Central memory CD8-positive, alpha-beta T cell (primary cell): ENCODE data around the gene CD33.

Experiments
- ATAC-seq: fragments of 150-1000 bp; cut with Tn5 transposase; replicated peaks from 2 replicates; pipeline ENCODE4 v1.10.0; 2022; ENCODE audit warnings: mild to moderate bottlenecking, moderate FRiP score, moderate number of reproducible peaks; ENCODE audit not compliant: poor library complexity, severe bottlenecking; ENCODE audit errors: extremely low read depth
- DNase-seq, 2 donors: peaks; one replicate each; pipeline ENCODE4 v3.0.0; 2021; ENCODE audit warnings: low spot score in 2 of 2
- H3K27ac Mint-ChIP-seq: one replicate; pipeline ENCODE4 v1.8.0; 2022; ENCODE audit warnings: low read depth, mild to moderate bottlenecking, moderate library complexity, mixed read lengths
- H3K27me3 Mint-ChIP-seq: one replicate; pipeline ENCODE4 v1.8.0; 2022; ENCODE audit warnings: mixed read lengths
- H3K36me3 Mint-ChIP-seq: one replicate; pipeline ENCODE4 v1.8.0; 2022; ENCODE audit warnings: mild to moderate bottlenecking, moderate library complexity, mixed read lengths; ENCODE audit not compliant: insufficient read depth
- H3K4me1 Mint-ChIP-seq: one replicate; pipeline ENCODE4 v1.8.0; 2022; ENCODE audit warnings: mixed read lengths
- H3K4me3 Mint-ChIP-seq: one replicate; pipeline ENCODE4 v1.8.0; 2022; ENCODE audit warnings: mild to moderate bottlenecking, moderate library complexity, mixed read lengths
- H3K9me3 Mint-ChIP-seq: one replicate; pipeline ENCODE4 v1.8.0; 2022; ENCODE audit warnings: mixed read lengths

CD33 gene

DNA sequence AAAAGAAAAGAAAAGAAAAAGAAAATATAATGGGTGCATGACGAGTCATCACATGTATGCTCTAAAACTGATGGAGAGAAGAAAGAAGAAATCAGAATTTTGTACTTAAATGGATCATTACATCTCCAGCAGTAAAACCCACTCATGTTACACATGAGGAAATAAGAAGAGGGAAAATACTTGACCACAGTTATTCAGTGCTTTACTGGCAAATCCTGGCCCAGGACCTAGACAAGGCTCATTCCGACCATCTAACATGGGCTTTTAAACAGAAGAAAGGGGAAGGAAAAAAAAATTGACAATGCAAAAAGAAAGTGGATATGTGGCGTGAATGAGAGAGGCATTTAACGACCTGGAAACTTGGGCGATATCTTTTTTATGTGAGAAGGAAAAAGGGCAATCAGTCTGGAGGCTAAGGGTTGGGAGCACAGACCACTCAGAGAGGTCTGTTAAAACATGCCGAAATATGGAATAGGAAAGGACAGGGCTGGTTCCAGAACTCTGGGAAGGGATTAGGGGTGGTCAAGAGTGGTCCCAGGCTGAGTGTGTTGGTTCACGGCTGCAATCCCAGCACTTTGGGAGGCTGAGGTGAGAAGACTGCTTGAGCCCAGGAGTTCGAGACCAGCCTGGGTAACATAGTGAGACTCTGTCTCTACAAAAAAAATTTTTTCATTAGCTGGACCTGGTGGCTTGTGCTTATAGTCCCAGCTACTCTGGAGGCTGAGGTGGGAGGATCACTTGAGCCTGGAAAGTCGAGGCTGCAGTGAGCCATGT is 27.6 kb downstream of the CD33 start:
- Mint-ChIP-seq H3K4me1 (no peaks in the 10 kb centered on the region), H3K9me3 (no peaks in the 10 kb centered on the region), H3K36me3 (peaks cover 1% of the 10 kb centered on the region), H3K27me3 (peaks cover 6% of the 10 kb centered on the region), H3K4me3 (no peak overlapping the region), H3K27ac (no peak overlapping the region)
- ATAC-seq (no peak), DNase-seq (no peak)

GRCh38 chr19:51253088-51253806 is 28.4 kb downstream of the CD33 start:
- H3K36me3 Mint-ChIP-seq, result peaks cover 1% of the 10 kb centered on the region
- no peaks in the 10 kb centered on the region for H3K9me3 Mint-ChIP-seq
- H3K27ac Mint-ChIP-seq, result no peak overlapping the region
- no peak overlapping the region for H3K4me3 Mint-ChIP-seq
- H3K4me1 Mint-ChIP-seq, result peaks cover 1% of the 10 kb centered on the region
- no peak for DNase-seq
- peaks cover 13% of the 10 kb centered on the region for H3K27me3 Mint-ChIP-seq
- no peak for ATAC-seq

DNA sequence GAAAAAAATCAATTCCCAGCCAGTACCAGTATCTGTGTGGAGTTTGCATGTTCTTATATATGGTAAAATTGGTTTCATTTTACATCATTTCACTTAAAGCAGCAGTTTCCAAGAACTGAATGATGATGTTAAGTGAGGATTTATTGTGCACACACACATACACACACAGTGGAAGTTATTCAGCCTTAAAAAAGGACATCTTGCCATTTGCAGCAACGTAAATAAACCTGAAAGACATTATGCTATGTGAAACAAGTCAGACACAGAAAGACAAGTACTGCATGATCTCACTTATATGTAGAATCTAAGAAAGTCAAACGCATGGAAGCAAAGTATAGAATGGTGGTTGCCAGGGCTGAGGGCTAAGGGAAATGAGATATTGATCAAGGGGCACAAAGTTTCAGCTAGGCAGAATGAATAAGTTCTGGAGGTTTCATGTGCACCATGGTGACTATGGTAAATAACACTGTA is 31.3 kb downstream of the CD33 start:
- no peak for ATAC-seq

GRCh38 chr19:51257471-51257870 is 32.6 kb downstream of the CD33 start:
- Mint-ChIP-seq H3K27ac (no peak overlapping the region), H3K9me3 (no peaks in the 10 kb centered on the region), H3K4me3 (no peak overlapping the region), H3K36me3 (peaks cover 1% of the 10 kb centered on the region), H3K27me3 (peaks cover 43% of the 10 kb centered on the region), H3K4me1 (peaks cover 5% of the 10 kb centered on the region)
- DNase-seq (no peak), ATAC-seq (no peak)

More for the DNA sequence above, 31.3 kb downstream of the CD33 start:
- H3K4me3 Mint-ChIP-seq, result no peak overlapping the region
- H3K4me1 Mint-ChIP-seq, result peaks cover 5% of the 10 kb centered on the region
- DNase-seq, result no peak
- peaks cover 1% of the 10 kb centered on the region for H3K36me3 Mint-ChIP-seq
- H3K9me3 Mint-ChIP-seq, result no peaks in the 10 kb centered on the region
- H3K27ac Mint-ChIP-seq, result no peak overlapping the region
- peaks cover 31% of the 10 kb centered on the region for H3K27me3 Mint-ChIP-seq

DNA sequence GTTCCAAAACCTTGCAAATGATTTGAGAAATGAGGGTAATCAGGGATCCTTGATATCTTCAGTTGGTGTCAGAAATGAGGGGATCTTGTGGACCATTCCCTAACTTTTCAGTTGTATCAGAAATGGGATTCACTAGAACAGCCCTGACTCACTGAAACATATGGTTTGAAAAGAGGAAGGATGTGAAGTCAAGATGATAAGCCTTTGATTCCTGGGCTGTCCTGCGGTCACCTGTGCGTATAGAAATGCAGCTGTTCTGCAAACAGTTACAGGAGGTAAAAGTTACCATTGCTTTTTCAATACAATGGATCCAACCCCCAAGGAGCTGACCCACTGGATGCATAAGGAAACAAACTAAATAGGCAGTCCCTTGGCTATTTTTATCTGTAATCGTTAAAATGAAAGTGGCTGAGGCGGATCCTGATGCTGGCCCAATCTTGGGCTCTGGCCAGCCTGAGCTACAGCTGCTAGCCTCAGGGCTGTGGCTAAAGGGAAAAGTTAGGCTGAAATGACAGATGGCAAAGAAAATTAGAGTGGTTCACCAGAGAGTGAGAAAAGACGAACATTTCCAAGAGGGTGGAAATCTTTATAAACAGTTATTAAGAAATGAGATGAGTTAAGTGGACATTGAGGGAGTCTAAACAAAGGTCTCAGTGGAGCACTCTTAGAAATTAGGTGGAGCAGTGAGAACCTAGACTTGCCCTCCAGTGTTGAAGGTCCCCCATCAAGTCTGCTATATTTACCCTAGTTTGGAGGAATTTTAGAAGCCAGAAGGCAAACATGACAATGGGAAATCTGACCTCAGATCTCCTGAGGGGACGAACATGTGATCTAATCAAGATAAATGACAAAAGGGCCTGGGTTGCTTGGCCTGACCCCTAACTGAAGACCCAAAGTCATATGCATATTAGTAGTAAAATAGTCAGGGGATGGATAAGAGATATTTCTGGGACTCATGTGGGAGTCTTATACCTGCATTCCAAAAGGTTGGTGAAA is 33.6 kb downstream of the CD33 start:
- Mint-ChIP-seq H3K9me3 (no peaks in the 10 kb centered on the region), H3K36me3 (peaks cover 1% of the 10 kb centered on the region), H3K4me3 (no peak overlapping the region), H3K27ac (no peak overlapping the region), H3K4me1 (peaks cover 5% of the 10 kb centered on the region), H3K27me3 (peaks cover 46% of the 10 kb centered on the region)
- DNase-seq (no peak), ATAC-seq (no peak)

DNA sequence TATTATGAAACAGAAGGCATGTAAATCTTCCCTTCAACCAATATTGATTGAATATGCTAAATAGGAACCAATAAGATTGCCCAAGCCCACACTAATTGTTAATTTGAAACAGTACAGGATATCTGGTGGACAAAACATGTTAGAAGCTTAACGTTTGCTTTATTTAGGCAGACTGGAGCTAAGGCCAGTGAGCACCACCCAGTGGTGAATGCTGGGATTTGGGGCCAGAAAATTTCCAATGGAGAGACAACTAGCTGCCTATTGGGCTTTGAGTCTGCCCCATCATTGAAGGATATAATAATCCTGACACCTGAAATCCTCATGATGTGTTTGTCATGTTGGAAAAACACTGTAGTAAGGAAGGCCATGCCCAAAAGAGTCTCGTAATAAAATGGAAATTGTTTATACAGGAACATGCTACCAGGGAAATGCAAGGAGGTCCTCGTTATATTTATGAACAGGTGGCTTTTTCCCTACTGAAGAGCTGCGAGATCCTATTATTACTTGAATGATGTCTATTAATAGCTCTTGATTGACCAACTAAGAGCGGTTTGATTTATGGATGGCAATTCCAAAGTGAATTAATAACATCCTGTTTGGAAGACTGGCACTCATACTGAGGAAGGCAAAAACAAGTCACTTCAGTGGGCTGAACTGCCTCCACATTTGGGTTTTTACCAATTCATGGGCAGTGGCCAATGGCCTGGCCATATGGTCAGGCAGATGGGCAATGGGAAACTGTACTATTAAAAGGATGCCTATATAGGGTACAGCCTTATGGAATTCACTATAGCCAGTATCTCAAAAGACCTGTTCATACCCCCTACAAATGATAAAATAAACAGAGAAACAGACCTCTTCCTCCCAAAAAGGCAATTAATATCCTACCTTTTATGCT is 34.7 kb downstream of the CD33 start:
- Mint-ChIP-seq H3K27me3 (peaks cover 57% of the 10 kb centered on the region), H3K9me3 (no peaks in the 10 kb centered on the region), H3K4me1 (peaks cover 5% of the 10 kb centered on the region), H3K4me3 (no peak overlapping the region), H3K36me3 (peaks cover 1% of the 10 kb centered on the region), H3K27ac (no peak overlapping the region)
- ATAC-seq (no peak), DNase-seq (no peak)

GRCh38 chr19:51263808-51264207 is 38.9 kb downstream of the CD33 start:
- Mint-ChIP-seq H3K36me3 (no peaks in the 10 kb centered on the region), H3K4me1 (no peaks in the 10 kb centered on the region), H3K4me3 (no peak overlapping the region), H3K27ac (no peak overlapping the region), H3K9me3 (no peaks in the 10 kb centered on the region), H3K27me3 (peaks cover 44% of the 10 kb centered on the region)
- ATAC-seq (no peak), DNase-seq (no peak)

DNA sequence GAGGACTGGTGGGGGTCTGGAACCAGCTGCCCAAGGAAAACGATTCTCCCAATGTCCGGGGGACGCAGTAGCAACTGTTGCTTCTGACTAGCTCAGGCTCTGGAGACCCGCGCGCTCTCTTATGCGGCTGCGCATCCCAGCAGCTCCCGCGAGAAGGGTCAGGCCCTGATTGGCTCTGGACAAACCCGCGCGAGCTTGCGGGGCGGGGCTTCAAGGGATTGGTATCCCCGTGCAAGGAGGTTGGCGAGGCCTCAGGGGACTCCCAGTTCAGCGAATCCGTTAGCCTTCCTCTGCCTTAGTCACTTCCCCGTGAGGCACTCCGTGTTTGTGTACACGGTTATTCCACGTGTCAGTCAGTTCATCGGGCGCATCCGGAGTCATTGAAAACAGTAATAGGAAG is 46.2 kb downstream of the CD33 start:
- Mint-ChIP-seq H3K4me3 (no peak overlapping the region), H3K27me3 (peaks cover 10% of the 10 kb centered on the region), H3K4me1 (peaks cover 34% of the 10 kb centered on the region), H3K9me3 (no peaks in the 10 kb centered on the region), H3K27ac (peak overlapping the region; percentile 90), H3K36me3 (peaks cover 4% of the 10 kb centered on the region)
- no peak for ATAC-seq
- DNase-seq, result no peak

- H3K9me3 Mint-ChIP-seq, result no peaks in the 10 kb centered on the region
- peak overlapping the region; percentile 59 for H3K4me3 Mint-ChIP-seq
- peaks cover 34% of the 10 kb centered on the region for H3K4me1 Mint-ChIP-seq
- peaks cover 5% of the 10 kb centered on the region for H3K36me3 Mint-ChIP-seq
- DNase-seq (peak in 1 of 2 donors; percentile 47), ATAC-seq (peak; percentile 96)
- H3K27ac Mint-ChIP-seq, result peak overlapping the region; percentile 85
- H3K27me3 Mint-ChIP-seq, result peaks cover 13% of the 10 kb centered on the region
Measured at GRCh38 chr19:51272183-51272810, 47.4 kb downstream of the CD33 start.

DNA sequence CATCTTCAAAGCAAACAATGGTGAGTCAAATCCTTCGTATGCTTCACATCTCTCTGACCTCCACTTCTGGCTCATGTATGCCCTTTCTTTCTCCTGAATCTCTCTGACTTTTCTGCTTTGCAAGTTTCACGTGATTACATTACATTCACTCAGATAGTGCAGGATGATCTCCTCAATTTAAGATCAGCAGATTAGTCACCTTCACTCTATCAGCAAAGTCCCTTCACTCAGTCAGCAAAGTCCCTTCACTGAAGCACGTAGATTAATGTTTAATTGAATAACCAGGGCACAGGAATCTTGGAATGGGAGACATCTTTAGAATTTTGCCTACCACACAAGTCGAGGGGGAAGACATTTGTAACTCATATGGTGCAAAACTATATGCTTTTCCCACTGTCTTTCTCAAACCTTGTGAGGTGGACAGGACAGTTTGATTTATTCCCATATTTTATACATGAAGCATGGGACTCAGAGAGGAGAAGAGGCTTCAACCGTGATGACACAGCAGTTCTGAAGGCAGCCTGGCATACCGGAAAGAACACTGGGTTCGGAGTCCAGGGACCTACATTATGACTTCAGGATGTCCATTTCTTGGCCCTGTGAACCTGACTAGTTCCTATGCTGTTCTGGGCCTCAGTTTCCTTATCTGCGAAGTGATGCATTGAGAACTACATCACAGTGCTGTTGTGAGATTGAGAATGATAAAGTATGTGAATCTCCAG is 49.3 kb downstream of the CD33 start:
- peak overlapping the region; percentile 70 for H3K27ac Mint-ChIP-seq
- DNase-seq, result no peak
- peaks cover 6% of the 10 kb centered on the region for H3K36me3 Mint-ChIP-seq
- H3K4me3 Mint-ChIP-seq, result peak overlapping the region; percentile 2
- H3K9me3 Mint-ChIP-seq, result no peaks in the 10 kb centered on the region
- peaks cover 31% of the 10 kb centered on the region for H3K27me3 Mint-ChIP-seq
- no peak for ATAC-seq
- peaks cover 34% of the 10 kb centered on the region for H3K4me1 Mint-ChIP-seq

- H3K36me3 Mint-ChIP-seq, result peaks cover 3% of the 10 kb centered on the region
- ATAC-seq (no peak), DNase-seq (no peak)
- H3K27me3 Mint-ChIP-seq, result peaks cover 44% of the 10 kb centered on the region
- no peak overlapping the region for H3K4me3 Mint-ChIP-seq
- no peaks in the 10 kb centered on the region for H3K9me3 Mint-ChIP-seq
- no peak overlapping the region for H3K27ac Mint-ChIP-seq
- H3K4me1 Mint-ChIP-seq, result peaks cover 22% of the 10 kb centered on the region
Measured at GRCh38 chr19:51277112-51277511, 52.2 kb downstream of the CD33 start.
